HG02571 (cell line): ENCODE data around the gene PITPNB.

Source experiments
- ATAC-seq: cut with Tn5 transposase; IDR thresholded peaks from one replicate; pipeline ENCODE4 v1.9.1; 2021; ENCODE audit warnings: mild to moderate bottlenecking, moderate library complexity; ENCODE audit not compliant: unreplicated experiment

Gene PITPNB

GRCh38 chr22:27881421-27881820 lies 37.6 kb downstream of the PITPNB start:
- no peak for ATAC-seq

- ATAC-seq, result no peak
These were observed 38.2 kb downstream of the PITPNB start for GRCh38 chr22:27880778-27881394.

GRCh38 chr22:27879923-27880322 lies 39.1 kb downstream of the PITPNB start:
- no peak for ATAC-seq

- ATAC-seq, result no peak
These were observed 40.5 kb downstream of the PITPNB start for GRCh38 chr22:27878541-27878940.

GRCh38 chr22:27877501-27877900 lies 41.6 kb downstream of the PITPNB start:
- no peak for ATAC-seq

- no peak for ATAC-seq
These were observed 42.4 kb downstream of the PITPNB start for GRCh38 chr22:27876684-27877083.

GRCh38 chr22:27875951-27876350 lies 43.1 kb downstream of the PITPNB start:
- no peak for ATAC-seq

GRCh38 chr22:27874764-27875163 lies 44.3 kb downstream of the PITPNB start:
- ATAC-seq, result no peak

- ATAC-seq, result no peak
These were observed 44.9 kb downstream of the PITPNB start for GRCh38 chr22:27874185-27874584.

- no peak for ATAC-seq
These were observed 45.6 kb downstream of the PITPNB start for GRCh38 chr22:27873472-27873871.

GRCh38 chr22:27872488-27872887 lies 46.6 kb downstream of the PITPNB start:
- no peak for ATAC-seq

- no peak for ATAC-seq
These were observed 47.6 kb downstream of the PITPNB start for GRCh38 chr22:27871306-27872014.

- no peak for ATAC-seq
These were observed 48.5 kb downstream of the PITPNB start for GRCh38 chr22:27870234-27871191.

- ATAC-seq, result no peak
These were observed 50.2 kb downstream of the PITPNB start for GRCh38 chr22:27868732-27869282.

GRCh38 chr22:27867953-27868731 lies 50.9 kb downstream of the PITPNB start:
- no peak for ATAC-seq

- ATAC-seq, result no peak
These were observed 51.7 kb downstream of the PITPNB start for GRCh38 chr22:27867085-27867952.

- ATAC-seq, result no peak
These were observed 52.6 kb downstream of the PITPNB start for GRCh38 chr22:27866135-27867084.

- no peak for ATAC-seq
These were observed 53.6 kb downstream of the PITPNB start for GRCh38 chr22:27865496-27865895.
